ENCODE data around the gene TMEM236.
"Not testable (repeated sequence)": the region's sequence is repeated elsewhere in the genome, so short reads cannot be mapped to it uniquely, and the experiment has no call there.

TMEM236 gene

DNA sequence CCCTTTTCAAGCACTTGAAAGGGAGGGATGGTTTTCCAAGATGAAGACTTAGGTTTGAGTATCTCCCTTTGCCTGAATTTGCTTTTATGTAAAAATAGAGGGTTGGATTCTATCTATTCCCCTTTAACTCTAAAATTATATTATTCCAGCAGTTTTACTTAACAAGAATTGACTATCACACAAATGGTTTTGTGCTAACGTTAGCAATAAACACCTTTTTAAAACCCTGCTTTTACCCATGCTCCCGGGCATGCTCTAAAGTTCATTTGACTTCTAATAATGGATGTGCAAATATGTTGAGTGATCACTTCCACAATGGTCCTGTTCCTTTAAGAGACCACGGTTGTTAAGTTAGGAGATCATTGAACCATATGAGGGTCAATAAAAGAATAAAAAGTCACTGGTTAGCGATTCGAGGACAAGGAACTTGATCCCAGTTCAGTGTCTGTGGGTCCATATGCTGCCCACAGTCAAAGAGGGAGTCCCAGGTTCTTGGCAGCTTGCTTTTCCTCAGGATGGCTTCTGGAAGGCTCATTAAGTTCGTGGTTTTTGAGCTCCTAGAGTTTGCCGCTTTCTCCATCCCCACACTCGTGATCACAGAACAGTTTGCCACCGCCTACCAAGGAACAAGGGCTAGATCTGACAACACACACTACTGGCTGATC lies at the start of gene TMEM236:
Gene TMEM236 (plus strand): TSS at position 421 of the 665 bp plus-strand sequence. CDS start 95 bp downstream, at position 516.
- DNase-seq = no peak

DNA sequence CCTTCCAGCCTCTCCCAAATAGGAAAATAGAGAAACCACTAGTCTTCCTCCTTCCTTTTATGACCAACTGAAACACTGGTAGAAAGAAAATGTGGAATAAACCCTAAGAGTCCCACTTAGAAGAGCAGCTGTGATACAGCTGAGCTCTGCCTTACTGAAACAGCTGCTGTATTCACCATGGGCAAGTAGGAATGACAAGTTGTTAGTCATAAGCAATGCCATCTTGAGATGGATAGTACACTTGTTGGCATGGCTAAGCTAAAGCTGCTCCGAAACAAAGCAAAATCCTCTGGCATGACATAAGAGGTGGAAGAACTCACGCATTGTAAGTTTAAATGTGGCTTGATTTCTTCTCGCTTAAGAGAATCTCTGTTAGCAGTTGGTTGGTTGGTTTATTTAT lies 48.3 kb upstream of the TMEM236 start:
- DNase-seq = no peak

DNA sequence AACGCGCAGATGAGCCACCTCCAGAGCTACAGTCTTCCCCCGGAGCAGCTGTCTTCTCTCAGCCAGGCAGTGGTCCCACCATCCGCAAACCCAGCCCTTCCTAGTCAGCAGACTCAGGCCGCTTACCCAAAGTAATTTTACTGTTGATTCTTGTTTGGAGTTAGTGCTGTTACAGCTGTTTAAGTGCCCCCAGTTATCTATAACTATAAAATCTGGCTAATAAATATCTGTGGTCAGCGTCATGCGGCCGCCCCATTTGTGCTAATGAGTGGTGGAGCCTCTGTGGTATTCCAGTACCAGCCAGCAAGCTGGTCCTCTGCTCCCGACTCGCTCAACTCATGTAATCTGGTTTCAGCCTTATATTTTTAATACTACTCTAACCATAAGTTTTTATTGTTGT lies 43.2 kb upstream of the TMEM236 start:
- DNase-seq = no peak

GRCh38 chr10:17709492-17709891 lies 42.5 kb upstream of the TMEM236 start:
- no peak for DNase-seq

DNA sequence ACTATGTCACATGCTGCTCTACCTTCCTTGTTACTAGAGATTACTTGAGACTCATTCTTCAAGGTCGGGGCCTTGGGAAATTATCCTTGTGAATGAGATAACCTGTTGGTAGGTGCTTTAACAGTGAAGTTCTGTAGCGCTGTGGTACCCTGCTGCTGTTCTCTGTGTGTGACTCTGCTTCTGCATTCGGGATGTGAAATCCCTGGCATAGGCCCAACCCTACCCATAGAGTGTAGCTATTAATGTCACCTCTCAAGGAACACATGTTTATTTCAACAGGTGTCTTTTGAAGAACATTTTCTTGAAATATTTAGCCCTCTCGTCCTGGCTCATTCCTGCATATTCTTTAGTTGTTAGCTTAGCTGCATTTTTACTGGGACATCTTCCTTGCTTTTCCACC lies 41.8 kb upstream of the TMEM236 start:
- DNase-seq = no peak

GRCh38 chr10:17712053-17712452 lies 39.9 kb upstream of the TMEM236 start:
- DNase-seq = no peak

DNA sequence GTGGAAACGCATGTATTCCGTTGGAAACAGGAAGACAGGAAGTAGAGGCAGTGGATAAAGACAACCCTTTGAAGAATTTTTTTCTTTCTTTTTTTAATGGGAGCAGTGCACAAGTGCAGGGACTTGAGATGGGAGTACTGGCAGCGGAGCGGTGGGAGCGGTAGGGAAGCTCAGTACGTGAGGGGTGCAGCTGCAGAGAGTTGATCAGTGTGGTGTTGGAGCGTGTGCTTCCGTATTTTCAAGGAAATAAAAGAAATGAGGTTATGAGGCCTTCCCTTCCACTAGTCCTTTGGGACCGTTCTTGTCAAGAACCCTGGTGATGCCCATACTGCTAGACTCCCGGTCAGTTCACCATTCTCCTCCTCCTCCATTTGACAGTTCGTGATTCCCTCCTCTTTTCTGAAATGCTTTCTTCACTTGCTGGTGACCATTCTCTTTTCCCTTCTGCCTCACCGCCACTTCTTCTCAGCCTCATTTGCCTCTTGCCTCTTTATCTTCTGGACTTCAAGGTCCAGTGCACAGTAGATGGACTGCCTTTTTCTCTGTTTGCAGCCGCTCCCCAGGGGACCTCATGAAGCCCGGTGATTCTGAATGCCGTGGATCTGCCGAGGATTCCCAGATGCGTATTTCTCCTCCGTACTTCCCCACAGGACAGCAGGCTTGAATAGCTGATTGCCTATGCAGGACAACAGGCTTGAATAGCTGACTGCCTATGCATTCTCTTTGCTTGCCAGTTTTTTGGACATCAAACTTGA lies 39.1 kb upstream of the TMEM236 start:
- DNase-seq = no peak

- DNase-seq = no peak
Observed at GRCh38 chr10:17713758-17714157, 38.2 kb upstream of the TMEM236 start.

DNA sequence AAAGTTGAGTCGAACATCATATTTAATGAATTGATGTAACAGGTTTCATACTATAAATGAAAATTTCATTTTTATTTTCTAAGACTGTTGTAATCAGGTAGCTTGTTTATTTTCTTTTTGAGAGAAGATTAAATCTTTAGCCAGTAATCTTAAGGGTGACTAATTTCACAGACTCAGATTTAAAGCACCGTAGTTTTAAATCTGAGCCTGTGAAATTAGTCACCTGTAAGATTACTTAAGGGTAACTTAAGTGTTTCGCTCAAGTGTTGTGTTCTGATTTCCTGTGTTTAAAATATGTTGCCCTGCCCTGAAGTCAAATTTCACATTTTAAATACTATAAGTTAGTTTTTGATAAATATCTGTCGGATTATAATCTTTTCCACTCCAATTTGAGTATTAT lies 35.8 kb upstream of the TMEM236 start:
- no peak for DNase-seq

DNA sequence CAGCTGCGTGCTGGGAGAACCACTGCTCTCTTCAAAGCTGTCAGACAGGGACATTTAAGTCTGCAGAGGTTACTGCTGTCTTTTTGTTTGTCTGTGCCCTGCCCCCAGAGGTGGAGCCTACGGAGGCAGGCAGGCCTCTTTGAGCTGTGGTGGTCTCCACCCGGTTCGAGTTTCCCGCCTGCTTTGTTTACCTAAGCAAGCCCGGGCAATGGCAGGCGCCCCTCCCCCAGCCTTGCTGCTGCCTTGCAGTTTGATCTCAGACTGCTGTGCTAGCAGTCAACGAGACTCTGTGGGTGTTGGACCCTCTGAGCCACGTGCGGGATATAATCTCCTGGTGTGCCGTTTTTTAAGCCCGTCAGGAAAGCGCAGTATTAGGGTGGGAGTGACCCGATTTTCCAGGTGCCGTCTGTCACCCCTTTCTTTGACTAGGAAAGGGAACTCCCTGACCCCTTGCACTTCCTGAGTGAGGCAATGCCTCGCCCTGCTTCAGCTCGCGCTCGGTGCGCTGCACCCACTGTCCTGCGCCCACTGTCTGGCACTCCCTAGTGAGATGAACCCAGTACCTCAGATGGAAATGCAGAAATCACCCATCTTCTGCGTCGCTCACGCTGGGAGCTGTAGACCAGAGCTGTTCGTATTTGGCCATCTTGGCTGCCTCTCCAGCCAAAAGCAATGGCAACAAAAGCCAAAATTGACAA lies 29.5 kb upstream of the TMEM236 start:
- DNase-seq = not testable (repeated sequence)

- no peak for DNase-seq
Observed at GRCh38 chr10:17725703-17726102, 26.3 kb upstream of the TMEM236 start.

DNA sequence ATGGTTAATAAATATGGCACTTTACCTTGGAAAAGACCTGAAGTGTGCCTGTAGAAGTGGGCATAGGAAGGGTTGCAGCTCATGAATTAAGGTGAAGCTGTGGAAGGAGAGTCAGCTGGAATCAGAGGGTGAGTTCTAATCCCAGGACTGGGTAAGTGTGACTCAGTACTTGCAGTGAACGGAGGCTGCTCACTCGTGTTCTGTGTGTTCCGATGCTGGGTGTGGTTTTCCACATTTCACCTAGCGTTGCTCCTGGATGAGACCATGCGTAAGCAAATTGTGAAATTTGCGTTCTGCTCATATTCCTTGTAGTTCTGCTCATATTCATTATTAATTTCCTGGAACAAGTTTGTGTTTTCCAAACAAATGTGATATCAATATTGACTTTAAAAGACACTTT lies 22.4 kb upstream of the TMEM236 start:
- DNase-seq = no peak

GRCh38 chr10:17730667-17731066 lies 21.3 kb upstream of the TMEM236 start:
- no peak for DNase-seq

- no peak for DNase-seq
Observed at GRCh38 chr10:17731331-17732020, 20.5 kb upstream of the TMEM236 start.

DNA sequence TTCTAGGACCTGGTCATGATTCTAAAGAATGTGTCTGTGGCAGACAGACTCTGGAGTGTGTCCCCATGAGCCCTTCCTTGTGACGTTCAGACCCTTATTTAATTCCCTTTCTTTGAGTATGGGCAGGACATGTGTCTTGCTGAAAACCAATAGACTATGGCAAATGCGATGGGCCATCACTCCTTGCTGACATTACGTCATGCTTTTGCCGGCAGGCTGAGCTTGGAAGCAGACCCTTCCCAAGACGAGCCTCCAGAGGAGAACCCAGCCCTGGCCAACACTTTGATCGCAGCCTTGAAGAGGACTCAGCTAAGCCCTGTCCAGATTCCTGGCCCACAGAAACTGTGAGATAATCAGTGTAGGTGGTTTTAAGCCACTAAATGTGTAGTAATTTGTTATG lies 18.4 kb upstream of the TMEM236 start:
- DNase-seq = no peak

DNA sequence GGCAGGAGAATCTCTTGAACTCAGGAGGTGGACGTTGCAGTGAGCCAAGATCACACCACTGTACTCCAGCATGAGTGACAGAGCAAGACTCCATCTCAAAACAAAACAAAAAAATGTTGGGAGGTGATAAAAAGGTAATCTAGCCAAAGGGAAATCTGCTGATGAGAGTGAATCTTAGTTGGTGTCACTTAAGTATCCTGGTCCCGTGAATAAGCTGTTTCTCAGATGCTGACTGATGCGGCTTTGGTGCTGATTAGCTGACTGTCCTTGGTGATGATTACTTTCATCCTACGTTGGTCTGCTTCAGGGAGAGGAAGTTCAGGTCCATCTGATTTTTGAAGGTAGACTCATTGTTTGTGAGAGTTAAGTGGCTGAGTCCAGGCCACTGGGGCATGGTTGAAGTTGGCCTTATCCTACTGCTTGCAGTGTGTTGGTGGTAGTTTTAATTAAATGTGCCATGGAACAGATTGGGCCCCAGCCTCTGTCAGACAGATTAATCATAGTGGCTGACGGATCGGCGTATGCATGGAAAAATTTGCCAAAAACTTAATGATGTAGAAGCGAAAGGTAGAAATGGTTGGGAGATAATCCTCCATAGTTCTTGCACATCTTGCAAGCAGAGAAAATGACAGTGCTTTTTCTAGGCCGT lies 17.4 kb upstream of the TMEM236 start:
- no peak for DNase-seq

DNA sequence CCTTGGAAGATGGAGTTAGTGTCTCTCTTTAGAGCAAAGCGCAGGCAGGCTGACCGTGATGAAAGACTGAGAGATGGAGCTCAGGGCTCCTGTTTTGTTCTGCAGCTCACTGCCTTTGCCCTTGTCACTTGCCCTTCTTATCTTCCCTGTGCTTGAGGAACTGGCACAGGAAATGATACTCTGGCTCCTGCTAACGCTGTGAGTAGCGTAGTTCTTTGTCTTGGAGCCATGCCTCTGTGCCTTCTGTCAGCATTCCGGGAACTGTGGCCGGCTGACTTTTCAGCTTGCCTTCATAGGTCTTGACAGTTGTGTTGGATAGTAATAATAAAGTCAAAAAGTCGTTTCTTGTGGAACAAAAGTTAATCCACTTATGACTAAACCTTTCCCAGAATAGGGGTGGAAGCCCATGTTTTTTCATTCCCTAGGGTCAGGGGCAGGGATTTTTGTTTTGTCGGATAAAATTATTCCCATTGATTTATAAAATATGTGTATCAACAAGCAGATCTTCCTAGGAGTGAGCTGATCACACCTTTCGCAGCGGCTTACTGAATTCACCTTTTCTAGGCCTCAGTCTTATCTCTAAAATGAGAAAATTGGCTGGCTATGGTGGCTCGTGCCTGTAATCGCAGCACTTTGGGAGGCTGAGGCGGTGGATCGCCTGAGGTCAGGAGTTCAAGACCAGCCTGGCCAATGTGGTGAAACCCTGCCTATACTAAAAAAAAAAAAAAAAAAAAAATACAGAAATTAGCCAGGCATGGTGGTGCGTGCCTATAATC lies 16.6 kb upstream of the TMEM236 start:
- DNase-seq = no peak

GRCh38 chr10:17736223-17736622 lies 15.8 kb upstream of the TMEM236 start:
- DNase-seq = no peak

GRCh38 chr10:17737027-17737965 lies 14.7 kb upstream of the TMEM236 start:
- DNase-seq = no peak

DNA sequence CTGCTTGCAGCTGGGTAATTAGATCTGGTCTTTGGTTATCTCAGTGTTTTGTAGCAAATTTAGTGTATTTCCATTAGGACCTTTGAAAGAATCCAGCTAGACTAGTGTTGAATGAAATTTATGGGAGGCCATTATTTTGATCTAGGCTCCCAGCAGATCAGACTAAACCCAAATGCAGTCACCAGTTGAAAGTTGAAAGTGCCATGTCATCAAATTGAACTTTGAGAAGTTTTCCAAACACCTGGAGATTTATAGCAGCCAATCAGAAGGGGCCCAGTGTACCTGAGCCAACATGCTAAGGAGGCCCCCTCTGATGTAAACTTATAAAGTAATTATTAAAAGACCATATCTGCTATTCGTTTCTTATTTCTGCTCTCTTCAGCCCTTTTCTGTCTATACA lies 11.3 kb upstream of the TMEM236 start:
- DNase-seq = no peak

GRCh38 chr10:17742918-17743317 lies 9.1 kb upstream of the TMEM236 start:
- DNase-seq = peak; percentile 70

All from activated T-cell treated with anti-CD3 and anti-CD28 coated beads, Interleukin-2, amount 50 U/mL, for 1 hour (primary cell).